ENCODE data around the gene FUT7. TPM values are rescaled to one million over a fixed set of nuclear protein-coding genes. Genes with fewer than 3 reads are reported as not detected.

Gene FUT7
- total RNA-seq, 1 experiment from 2014 or later = not detected

DNA sequence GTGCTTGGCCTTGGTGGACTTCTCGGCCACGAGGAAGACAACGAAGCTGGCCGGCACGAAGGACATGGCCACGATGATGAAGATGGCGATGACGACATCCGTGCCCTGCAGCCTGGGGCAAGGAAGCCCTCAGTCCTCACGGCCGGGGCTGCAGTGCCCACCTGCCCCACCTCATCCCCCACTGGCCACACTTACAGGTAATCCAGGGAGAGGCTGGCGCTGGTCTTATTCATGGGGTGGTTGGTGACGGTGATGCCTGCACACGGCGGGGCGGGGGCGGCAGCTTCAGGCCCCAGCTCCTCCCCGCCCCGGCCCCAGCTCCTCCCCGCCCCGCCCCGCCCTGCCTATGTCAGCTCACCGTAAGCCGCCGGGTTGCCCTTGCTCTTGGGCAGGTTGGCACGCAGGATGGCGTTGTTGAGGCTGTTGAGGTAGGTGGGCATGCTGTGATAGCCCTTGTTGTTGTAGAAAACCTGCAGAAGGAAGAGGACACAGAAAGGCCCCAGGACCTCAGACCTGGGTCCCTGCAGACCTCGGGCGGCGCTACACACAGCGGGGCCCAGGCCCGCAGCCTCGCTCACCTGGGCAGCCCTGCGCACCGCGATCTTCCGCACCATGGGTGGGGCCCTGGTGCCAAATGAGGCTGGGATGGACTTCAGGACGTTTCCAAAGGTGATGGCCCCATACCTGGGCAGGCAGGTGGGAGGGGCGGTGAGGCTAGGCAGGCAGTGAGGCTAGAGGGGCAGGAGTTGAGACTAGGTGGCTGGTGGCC lies 19.8 kb downstream of the FUT7 start:
- no peak overlapping the region for H3K27ac Mint-ChIP-seq
- no peak overlapping the region for H2BK12ac ChIP-seq (ENCODE audit: insufficient read length, low read depth, low read length)
- no peak overlapping the region for H2BK15ac ChIP-seq (ENCODE audit: low read depth, low read length)

More for the DNA sequence above, 19.8 kb downstream of the FUT7 start:
- Mint-ChIP-seq H3K9me3 (no peaks in the 10 kb centered on the region), H3K4me3 (no peak overlapping the region), H3K4me1 (no peaks in the 10 kb centered on the region), H3K27me3 (ENCODE audit: low read depth) (no peaks in the 10 kb centered on the region; the same call in 1 of the 2 replicates), H3K36me3 (ENCODE audit: insufficient read depth in 1 of 3, low read depth in 3 of 3) (peaks cover 2 to 12% (median 8%) of the 10 kb centered on the region in 3 experiments; a peak in 5 of 7 replicates)
- H4K5ac ChIP-seq (ENCODE audit: insufficient read length, low read depth, low read length) = no peak overlapping the region
- no peaks in the 10 kb centered on the region for H3K4me1 ChIP-seq (ENCODE audit: insufficient read depth, low read length)
- no peak overlapping the region for H2AK5ac ChIP-seq (ENCODE audit: insufficient read length, low read length)
- H2BK20ac ChIP-seq (ENCODE audit: low read depth, low read length, poor library complexity, severe bottlenecking) = no peak overlapping the region
- H3K27me3 ChIP-seq (ENCODE audit: insufficient read depth, low read length) = no peaks in the 10 kb centered on the region
- H3K79me2 ChIP-seq (ENCODE audit: insufficient read depth, low read length) = no peaks in the 10 kb centered on the region
- no peak overlapping the region for H3K23ac ChIP-seq (ENCODE audit: insufficient read length, low read depth, low read length)
- H2AFZ ChIP-seq (ENCODE audit: low read length) = no peak overlapping the region
- H3T11ph ChIP-seq (ENCODE audit: low read length) = no peak overlapping the region
- H2BK5ac ChIP-seq (ENCODE audit: insufficient read length, low read length) = no peak overlapping the region
- peaks cover 2% of the 10 kb centered on the region for H4K20me1 ChIP-seq (ENCODE audit: control insufficient read depth, insufficient read depth, insufficient read length)
- H3K4ac ChIP-seq (ENCODE audit: low read depth, low read length) = no peak overlapping the region
- no peak for DNase-seq
- H3K9ac ChIP-seq (ENCODE audit: extremely low read depth, insufficient read length, low read length) = no peak overlapping the region
- H3K4me2 ChIP-seq (ENCODE audit: insufficient read depth, insufficient read length, low read length) = no peak overlapping the region
- no peaks in the 10 kb centered on the region for H3K23me2 ChIP-seq (ENCODE audit: insufficient read length, low read depth, low read length, poor library complexity, severe bottlenecking)
- H3K9me3 ChIP-seq (ENCODE audit: control insufficient read depth, low read depth, low read length) = no peaks in the 10 kb centered on the region
- no peak overlapping the region for H3K18ac ChIP-seq (ENCODE audit: insufficient read length, low read depth, low read length)
- no peak overlapping the region for H4K91ac ChIP-seq (ENCODE audit: insufficient read length, low read depth, low read length)
- no peak overlapping the region for H4K8ac ChIP-seq (replicated peaks; ENCODE audit: insufficient read length, low read depth, low read length)
- no peak overlapping the region for H3K56ac ChIP-seq (ENCODE audit: insufficient read length, low read depth, low read length)
- H3K79me1 ChIP-seq (ENCODE audit: insufficient read depth, low read depth, low read length, poor library complexity, severe bottlenecking) = no peaks in the 10 kb centered on the region
- H2BK120ac ChIP-seq (ENCODE audit: low read depth, low read length, poor library complexity, severe bottlenecking) = no peak overlapping the region
- WGBS (ENCODE audit: extremely low coverage, insufficient read length, low lambda C conversion rate) = no CpG with 5 or more reads among the region's 39 CpGs
- H3K14ac ChIP-seq (ENCODE audit: insufficient read depth, low read length) = no peak overlapping the region
- TF ChIP-seq, protein P1, sequence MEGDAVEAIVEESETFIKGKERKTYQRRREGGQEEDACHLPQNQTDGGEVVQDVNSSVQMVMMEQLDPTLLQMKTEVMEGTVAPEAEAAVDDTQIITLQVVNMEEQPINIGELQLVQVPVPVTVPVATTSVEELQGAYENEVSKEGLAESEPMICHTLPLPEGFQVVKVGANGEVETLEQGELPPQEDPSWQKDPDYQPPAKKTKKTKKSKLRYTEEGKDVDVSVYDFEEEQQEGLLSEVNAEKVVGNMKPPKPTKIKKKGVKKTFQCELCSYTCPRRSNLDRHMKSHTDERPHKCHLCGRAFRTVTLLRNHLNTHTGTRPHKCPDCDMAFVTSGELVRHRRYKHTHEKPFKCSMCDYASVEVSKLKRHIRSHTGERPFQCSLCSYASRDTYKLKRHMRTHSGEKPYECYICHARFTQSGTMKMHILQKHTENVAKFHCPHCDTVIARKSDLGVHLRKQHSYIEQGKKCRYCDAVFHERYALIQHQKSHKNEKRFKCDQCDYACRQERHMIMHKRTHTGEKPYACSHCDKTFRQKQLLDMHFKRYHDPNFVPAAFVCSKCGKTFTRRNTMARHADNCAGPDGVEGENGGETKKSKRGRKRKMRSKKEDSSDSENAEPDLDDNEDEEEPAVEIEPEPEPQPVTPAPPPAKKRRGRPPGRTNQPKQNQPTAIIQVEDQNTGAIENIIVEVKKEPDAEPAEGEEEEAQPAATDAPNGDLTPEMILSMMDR (conservative IDR thresholded peaks at IDR 0.05) = no peak
- H3K27ac ChIP-seq (ENCODE audit: insufficient read length, low read depth, low read length) = no peak overlapping the region

All from H9 (cell line).